ENCODE results near the gene SRGN.

SRGN gene

GRCh38 chr10:69142983-69143382, 55.1 kb downstream of the SRGN start:
- no peak for DNase-seq

GRCh38 chr10:69145329-69145728, 57.4 kb downstream of the SRGN start:
- DNase-seq = no peak

- no peak for DNase-seq
Measured at GRCh38 chr10:69145864-69146263, 58.0 kb downstream of the SRGN start.

- no peak for DNase-seq
Measured at GRCh38 chr10:69146759-69147158, 58.9 kb downstream of the SRGN start.

- DNase-seq = no peak
Measured at GRCh38 chr10:69151984-69152383, 64.1 kb downstream of the SRGN start.

- no peak for DNase-seq
Measured at GRCh38 chr10:69153227-69153626, 65.3 kb downstream of the SRGN start.
